GM12891 (cell line): ENCODE data around the gene ROBO2.

Experiments used
- DNase-seq: peaks from one replicate; pipeline ENCODE4 v3.0.0; 2011; ENCODE audit warnings: low spot score; ENCODE audit not compliant: insufficient read length
- FAIRE-seq: peaks from 2 replicates; lab custom pipeline; 2011; peaks lifted over from hg19 to GRCh38; lab: Jason Lieb, UNC
- PAX5 ChIP-seq: IDR thresholded peaks from 2 replicates; pipeline ENCODE4 v1.6.1; 2011; ENCODE audit warnings: low read length, moderate library complexity, mild to moderate bottlenecking; ENCODE audit not compliant: insufficient read depth, severe bottlenecking
- POLR2A ChIP-seq: IDR thresholded peaks from 2 replicates; pipeline ENCODE4 v1.6.1; 2011; ENCODE audit warnings: low read depth, low read length, control low read depth
- POLR2AphosphoS5 ChIP-seq: IDR thresholded peaks from 2 replicates; pipeline ENCODE4 v1.6.1; 2011; ENCODE audit warnings: low read depth, low read length, control low read depth
- POU2F2 ChIP-seq: IDR thresholded peaks from 2 replicates; pipeline ENCODE4 v1.6.1; 2011; ENCODE audit warnings: low read depth, mild to moderate bottlenecking, control low read depth, low read length, moderate library complexity
- SPI1 ChIP-seq: IDR thresholded peaks from 2 replicates; pipeline ENCODE4 v1.6.1; 2011; ENCODE audit warnings: low read depth, low read length, control low read depth
- TAF1 ChIP-seq: IDR thresholded peaks from 2 replicates; pipeline ENCODE4 v1.6.1; 2011; ENCODE audit warnings: low read depth, low read length, control low read depth

Gene ROBO2

GRCh38 chr3:77256584-77257503, 216.9 kb downstream of the ROBO2 start:
- DNase-seq (no peak), FAIRE-seq (no peak)
- TF ChIP-seq SPI1: no peak
- TF ChIP-seq PAX5: no peak
- TF ChIP-seq POU2F2: no peak

GRCh38 chr3:77259694-77260093, 219.8 kb downstream of the ROBO2 start:
- TF ChIP-seq TAF1 (no peak), POLR2AphosphoS5 (no peak), POU2F2 (no peak)
- DNase-seq (no peak), FAIRE-seq (no peak)

- DNase-seq: no peak
- TF ChIP-seq POU2F2: no peak
- no peak for TF ChIP-seq POLR2AphosphoS5
- no peak for TF ChIP-seq TAF1
- no peak for TF ChIP-seq PAX5
- FAIRE-seq: no peak
Observed at GRCh38 chr3:77262361-77262760, 222.5 kb downstream of the ROBO2 start.

GRCh38 chr3:77267589-77267988, 227.7 kb downstream of the ROBO2 start:
- FAIRE-seq (no peak), DNase-seq (no peak)
- TF ChIP-seq POU2F2 (no peak), SPI1 (no peak), TAF1 (no peak), POLR2AphosphoS5 (no peak), POLR2A (no peak), PAX5 (no peak)

GRCh38 chr3:77271306-77271705, 231.4 kb downstream of the ROBO2 start:
- no peak for DNase-seq
- FAIRE-seq: no peak
- TF ChIP-seq POLR2A (no peak), POU2F2 (no peak), TAF1 (no peak), SPI1 (no peak), POLR2AphosphoS5 (no peak), PAX5 (no peak)

- DNase-seq: no peak
- no peak for TF ChIP-seq POU2F2
- TF ChIP-seq SPI1: no peak
- no peak for TF ChIP-seq PAX5
- TF ChIP-seq POLR2AphosphoS5: no peak
- TF ChIP-seq POLR2A: no peak
- TF ChIP-seq TAF1: no peak
- FAIRE-seq: no peak
Observed at GRCh38 chr3:77271711-77272110, 231.8 kb downstream of the ROBO2 start.

GRCh38 chr3:77279276-77279675, 239.4 kb downstream of the ROBO2 start:
- FAIRE-seq: no peak
- DNase-seq: no peak
- TF ChIP-seq POU2F2 (no peak), PAX5 (no peak), POLR2A (no peak), SPI1 (no peak), TAF1 (no peak), POLR2AphosphoS5 (no peak)

GRCh38 chr3:77281721-77282120, 241.8 kb downstream of the ROBO2 start:
- no peak for FAIRE-seq
- DNase-seq: no peak
- no peak for TF ChIP-seq POLR2AphosphoS5
- TF ChIP-seq SPI1: no peak

- DNase-seq (no peak), FAIRE-seq (no peak)
- TF ChIP-seq TAF1 (no peak), SPI1 (no peak), POU2F2 (no peak), POLR2A (no peak), PAX5 (no peak)
Observed at GRCh38 chr3:77283108-77283507, 243.2 kb downstream of the ROBO2 start.

- FAIRE-seq (no peak), DNase-seq (no peak)
- TF ChIP-seq POLR2A (no peak), SPI1 (no peak), POLR2AphosphoS5 (no peak), PAX5 (no peak), TAF1 (no peak), POU2F2 (no peak)
Observed at GRCh38 chr3:77288348-77288747, 248.4 kb downstream of the ROBO2 start.

- no peak for DNase-seq
- FAIRE-seq: no peak
- TF ChIP-seq PAX5: no peak
- no peak for TF ChIP-seq SPI1
- no peak for TF ChIP-seq POU2F2
- no peak for TF ChIP-seq POLR2AphosphoS5
- TF ChIP-seq POLR2A: no peak
- no peak for TF ChIP-seq TAF1
Observed at GRCh38 chr3:77296527-77296926, 256.6 kb downstream of the ROBO2 start.
